Measurements from ENCODE around the gene MMP11.
A peak's percentile ranks its signal among the peaks of the same experiment; 100 is the strongest.

Gene MMP11

DNA sequence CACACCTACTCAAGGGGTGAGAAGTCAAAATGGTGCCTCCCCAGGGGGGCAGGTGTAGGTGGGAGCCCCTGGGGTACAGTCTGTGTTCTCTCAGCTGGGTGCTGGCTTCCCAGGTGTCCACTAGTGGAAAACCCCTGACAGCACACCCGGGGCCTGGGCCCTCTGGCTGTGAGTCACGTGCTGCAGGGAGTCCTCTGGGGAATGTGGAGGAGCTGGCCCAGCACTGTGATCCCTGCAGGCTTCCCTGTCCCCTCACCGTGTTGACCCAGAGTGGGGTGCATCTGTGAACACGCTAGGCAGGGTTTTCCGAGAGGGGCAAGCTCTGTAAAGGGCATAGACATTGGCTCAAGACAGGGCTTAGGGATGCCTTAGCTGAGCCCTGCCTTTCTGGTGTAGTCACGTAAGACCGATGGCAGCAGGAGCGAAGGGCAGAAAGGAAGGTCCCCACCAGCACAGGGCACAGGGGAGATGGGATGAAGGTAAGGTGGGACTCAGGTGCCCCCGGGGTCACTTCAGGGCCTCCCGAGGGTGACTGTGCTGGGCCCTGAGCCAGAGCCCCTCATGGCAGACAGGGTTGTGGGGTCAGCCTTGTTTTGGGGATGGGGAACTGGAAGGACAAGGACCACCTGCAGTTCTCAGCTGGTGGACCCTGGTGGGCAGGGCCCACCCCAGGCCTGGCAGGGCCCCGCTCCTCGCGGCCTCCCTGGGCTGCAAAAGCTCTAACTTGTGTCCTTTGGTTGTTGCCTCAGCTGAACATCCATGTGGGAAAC is 52.0 kb downstream of the MMP11 start:
- H4K8ac ChIP-seq (ENCODE audit: low read depth, low read length): no peak overlapping the region
- peaks cover 14% of the 10 kb centered on the region in 2 experiments for H3K4me1 ChIP-seq (ENCODE audit: control insufficient read depth in 1 of 2, insufficient read depth in 2 of 2, low read length in 2 of 2)
- H3K4me2 ChIP-seq (ENCODE audit: low read length): no peak overlapping the region
- H3K23ac ChIP-seq (ENCODE audit: low read length): no peak overlapping the region
- H3K4ac ChIP-seq (ENCODE audit: low read depth, low read length): no peak overlapping the region
- no peak overlapping the region for H2AK5ac ChIP-seq (ENCODE audit: low read length)
- no peak overlapping the region for H4K12ac ChIP-seq (ENCODE audit: low read depth, low read length)
- no CpG with 5 or more reads among the region's 13 CpGs for WGBS (ENCODE audit: extremely low coverage, insufficient coverage, insufficient read length)
- peaks cover 6% of the 10 kb centered on the region for H3K9me3 ChIP-seq (ENCODE audit: insufficient read depth, low read depth, low read length)
- no peaks in the 10 kb centered on the region for H3K27me3 ChIP-seq (ENCODE audit: insufficient read depth, low read length)
- DNase-seq: peak; percentile 41 to 58
- peaks cover 79 to 82% of the 10 kb centered on the region in 2 experiments for H3K36me3 ChIP-seq (ENCODE audit: control insufficient read depth in 1 of 2, insufficient read depth in 2 of 2, low read length in 2 of 2)
- no peak overlapping the region for H2AFZ ChIP-seq (ENCODE audit: insufficient read depth, low read length, poor library complexity)
- H2BK12ac ChIP-seq (ENCODE audit: low read length): no peak overlapping the region
- no peak overlapping the region for H3K9ac ChIP-seq (ENCODE audit: low read length)
- H3K14ac ChIP-seq (ENCODE audit: low read length): no peak overlapping the region
- H3K4me3 ChIP-seq (ENCODE audit: low read depth, low read length): no peak overlapping the region
- no peak overlapping the region for H3K18ac ChIP-seq (ENCODE audit: low read length)
- H4K91ac ChIP-seq (ENCODE audit: low read depth, low read length): peak overlapping the region; percentile 37
- no peak overlapping the region for H2BK120ac ChIP-seq (ENCODE audit: insufficient read depth, low read length, poor library complexity)
- no peaks in the 10 kb centered on the region for H3K79me2 ChIP-seq (ENCODE audit: control insufficient read depth, insufficient read depth, low read length, poor library complexity)
- no peak overlapping the region for H3K27ac ChIP-seq (ENCODE audit: low read depth, low read length)
- H3K79me1 ChIP-seq (ENCODE audit: low read length): peaks cover 13% of the 10 kb centered on the region
- H2BK5ac ChIP-seq (ENCODE audit: low read depth, low read length, poor library complexity): no peak overlapping the region

DNA sequence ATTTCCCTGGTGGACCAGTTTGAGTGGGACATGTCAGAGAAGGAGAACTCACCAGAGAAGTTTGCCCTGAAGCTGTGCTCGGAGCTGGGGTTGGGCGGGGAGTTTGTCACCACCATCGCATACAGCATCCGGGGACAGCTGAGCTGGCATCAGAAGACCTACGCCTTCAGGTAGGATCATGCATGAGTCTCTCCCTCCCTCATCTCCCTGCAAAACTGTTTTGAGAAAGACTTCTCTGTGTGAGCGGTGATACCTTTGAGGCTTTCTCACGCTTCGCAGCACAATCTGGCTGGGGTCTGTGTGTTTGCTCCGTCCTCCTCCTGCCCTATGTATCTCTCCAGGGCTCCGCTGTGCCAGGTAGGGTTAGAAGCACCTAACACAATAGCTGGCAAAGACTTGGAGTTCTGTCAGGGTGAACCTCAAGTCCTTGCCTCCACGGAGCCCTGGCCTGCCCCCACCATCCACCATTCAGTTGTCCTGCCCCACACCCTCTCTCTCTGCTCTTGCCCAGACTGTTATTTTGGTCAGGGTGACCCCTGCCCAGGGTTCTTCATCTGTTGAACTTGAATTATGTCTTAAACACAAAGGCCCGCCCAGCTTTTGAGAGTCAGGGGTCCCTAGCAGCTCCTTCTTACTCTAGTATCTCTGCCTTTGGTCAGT is 52.7 kb downstream of the MMP11 start:
- Histone ChIP-seq H3K79me2 (ENCODE audit: control insufficient read depth, insufficient read depth, low read length, poor library complexity) (no peaks in the 10 kb centered on the region), H3K9ac (ENCODE audit: low read length) (no peak overlapping the region), H2AK5ac (ENCODE audit: low read length) (no peak overlapping the region), H3K4me1 (ENCODE audit: control insufficient read depth in 1 of 2, insufficient read depth in 2 of 2, low read length in 2 of 2) (peaks cover 14% of the 10 kb centered on the region in 2 experiments), H3K79me1 (ENCODE audit: low read length) (peaks cover 13% of the 10 kb centered on the region), H2BK5ac (ENCODE audit: low read depth, low read length, poor library complexity) (peak overlapping the region; percentile 93), H3K14ac (ENCODE audit: low read length) (peak overlapping the region; percentile 72), H3K4ac (ENCODE audit: low read depth, low read length) (peak overlapping the region; percentile 61), H3K4me2 (ENCODE audit: low read length) (no peak overlapping the region), H3K27me3 (ENCODE audit: insufficient read depth, low read length) (no peaks in the 10 kb centered on the region), H3K23ac (ENCODE audit: low read length) (no peak overlapping the region), H2BK12ac (ENCODE audit: low read length) (peak overlapping the region; percentile 71), H3K36me3 (ENCODE audit: control insufficient read depth in 1 of 2, insufficient read depth in 2 of 2, low read length in 2 of 2) (peaks cover 75 to 81% of the 10 kb centered on the region in 2 experiments), H4K8ac (ENCODE audit: low read depth, low read length) (peak overlapping the region; percentile 68), H3K27ac (ENCODE audit: low read depth, low read length) (no peak overlapping the region), H3K18ac (ENCODE audit: low read length) (peak overlapping the region; percentile 64), H3K9me3 (ENCODE audit: insufficient read depth, low read depth, low read length) (peaks cover 6% of the 10 kb centered on the region), H2BK120ac (ENCODE audit: insufficient read depth, low read length, poor library complexity) (peak overlapping the region; percentile 55), H3K4me3 (ENCODE audit: low read depth, low read length) (no peak overlapping the region), H2AFZ (ENCODE audit: insufficient read depth, low read length, poor library complexity) (no peak overlapping the region), H4K12ac (ENCODE audit: low read depth, low read length) (peak overlapping the region; percentile 64), H4K91ac (ENCODE audit: low read depth, low read length) (peak overlapping the region; percentile 89)
- peak; percentile 30 to 55 for DNase-seq
- no CpG with 5 or more reads among the region's 12 CpGs for WGBS (ENCODE audit: extremely low coverage, insufficient coverage, insufficient read length)

DNA sequence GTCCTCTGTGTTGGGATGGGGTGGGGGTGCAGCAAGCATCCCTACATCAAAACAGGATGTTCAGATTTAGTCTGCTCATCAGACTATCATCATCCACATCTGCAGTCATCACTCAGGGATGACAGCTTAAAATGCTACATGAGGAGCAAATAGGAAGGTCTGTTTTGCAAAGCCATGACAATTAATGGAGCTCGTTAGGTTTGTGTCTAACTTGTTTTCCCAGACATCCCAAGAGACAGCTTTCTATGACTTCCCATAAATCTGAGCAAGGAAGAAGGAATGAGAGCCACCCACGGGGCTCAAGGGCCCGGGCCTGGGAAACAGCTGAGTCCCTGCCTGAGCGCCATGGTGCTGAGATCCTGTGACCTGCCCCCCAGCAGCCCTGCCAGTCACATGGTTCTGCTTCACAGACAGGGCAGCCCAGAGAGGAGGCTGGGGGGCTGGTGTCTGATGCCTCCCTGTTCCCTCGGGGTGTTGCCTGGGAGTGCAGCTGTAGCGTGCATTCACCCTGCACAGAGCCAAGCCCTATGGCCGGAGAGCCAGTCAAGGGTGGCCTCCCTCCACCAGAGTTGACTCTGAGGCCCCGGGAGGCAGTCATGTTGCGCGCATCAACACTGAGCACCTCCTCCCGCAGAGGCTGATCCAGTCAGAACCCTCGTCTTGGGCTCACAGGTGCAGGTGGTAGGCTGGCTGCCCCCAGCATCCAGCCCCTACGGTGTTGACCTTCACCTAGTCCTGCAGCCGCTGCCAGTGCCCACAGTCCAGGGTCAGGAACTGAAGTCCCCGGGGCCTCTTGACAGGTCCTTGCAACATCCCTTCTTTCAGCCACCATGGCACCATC is 54.1 kb downstream of the MMP11 start:
- no peak overlapping the region for H2AFZ ChIP-seq (ENCODE audit: insufficient read depth, low read length, poor library complexity)
- peaks cover 14% of the 10 kb centered on the region in 2 experiments for H3K4me1 ChIP-seq (ENCODE audit: control insufficient read depth in 1 of 2, insufficient read depth in 2 of 2, low read length in 2 of 2)
- peaks cover 6% of the 10 kb centered on the region for H3K9me3 ChIP-seq (ENCODE audit: insufficient read depth, low read depth, low read length)
- no peaks in the 10 kb centered on the region for H3K27me3 ChIP-seq (ENCODE audit: insufficient read depth, low read length)
- H3K4me3 ChIP-seq (ENCODE audit: low read depth, low read length): no peak overlapping the region
- peaks cover 75 to 81% of the 10 kb centered on the region in 2 experiments for H3K36me3 ChIP-seq (ENCODE audit: control insufficient read depth in 1 of 2, insufficient read depth in 2 of 2, low read length in 2 of 2)
- H3K23ac ChIP-seq (ENCODE audit: low read length): no peak overlapping the region
- peak overlapping the region; percentile 12 for H2BK5ac ChIP-seq (ENCODE audit: low read depth, low read length, poor library complexity)
- H3K18ac ChIP-seq (ENCODE audit: low read length): peak overlapping the region; percentile 60
- H2BK120ac ChIP-seq (ENCODE audit: insufficient read depth, low read length, poor library complexity): peak overlapping the region; percentile 36
- H2BK12ac ChIP-seq (ENCODE audit: low read length): peak overlapping the region; percentile 53
- peak overlapping the region; percentile 34 for H3K4ac ChIP-seq (ENCODE audit: low read depth, low read length)
- peak overlapping the region; percentile 32 for H2AK5ac ChIP-seq (ENCODE audit: low read length)
- H4K8ac ChIP-seq (ENCODE audit: low read depth, low read length): peak overlapping the region; percentile 66
- no peak overlapping the region for H3K4me2 ChIP-seq (ENCODE audit: low read length)
- peak overlapping the region; percentile 72 for H4K91ac ChIP-seq (ENCODE audit: low read depth, low read length)
- no CpG with 5 or more reads among the region's 15 CpGs for WGBS (ENCODE audit: extremely low coverage, insufficient coverage, insufficient read length)
- H3K79me1 ChIP-seq (ENCODE audit: low read length): peaks cover 13% of the 10 kb centered on the region
- peak overlapping the region; percentile 49 for H3K14ac ChIP-seq (ENCODE audit: low read length)
- peak in 1 of 2 donors; percentile 45 for DNase-seq
- no peak overlapping the region for H4K12ac ChIP-seq (ENCODE audit: low read depth, low read length)
- no peak overlapping the region for H3K9ac ChIP-seq (ENCODE audit: low read length)
- H3K79me2 ChIP-seq (ENCODE audit: control insufficient read depth, insufficient read depth, low read length, poor library complexity): no peaks in the 10 kb centered on the region
- peak overlapping the region; percentile 10 for H3K27ac ChIP-seq (ENCODE audit: low read depth, low read length)

DNA sequence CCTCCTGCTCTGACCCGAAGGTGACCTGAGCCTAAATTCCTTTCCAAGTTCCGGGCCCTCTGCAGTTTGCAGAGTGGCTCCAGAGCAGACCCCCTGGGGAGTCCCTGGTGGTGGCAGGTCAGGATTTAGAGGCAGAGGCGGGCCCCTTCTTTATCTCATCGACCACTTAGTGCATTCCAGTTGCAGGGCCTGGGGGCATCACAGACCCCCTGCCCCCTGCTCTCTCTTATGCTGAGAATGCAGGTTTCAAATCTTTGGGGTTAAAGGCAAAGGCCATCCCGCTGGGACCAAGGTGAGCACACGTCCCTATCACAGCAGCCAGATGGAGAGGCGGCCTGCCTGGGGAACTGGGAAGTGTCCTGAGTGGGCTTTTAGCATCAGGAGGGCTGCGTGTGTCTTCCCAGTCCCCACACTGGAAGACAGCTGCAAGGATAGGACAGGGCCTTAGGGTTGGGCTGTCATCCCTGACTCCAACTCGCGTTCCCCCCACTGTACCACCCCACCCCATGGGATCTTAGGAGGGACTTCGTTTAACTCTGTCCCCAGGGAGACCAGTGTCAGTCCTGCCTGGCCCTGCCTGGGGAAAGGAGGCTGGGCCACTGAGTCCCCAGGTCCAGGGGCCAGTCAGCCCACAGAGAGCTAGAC is 54.8 kb downstream of the MMP11 start:
- no peak overlapping the region for H2BK5ac ChIP-seq (ENCODE audit: low read depth, low read length, poor library complexity)
- no peak overlapping the region for H4K91ac ChIP-seq (ENCODE audit: low read depth, low read length)
- H3K36me3 ChIP-seq (ENCODE audit: control insufficient read depth in 1 of 2, insufficient read depth in 2 of 2, low read length in 2 of 2): peaks cover 73 to 80% of the 10 kb centered on the region in 2 experiments
- peaks cover 3% of the 10 kb centered on the region for H3K9me3 ChIP-seq (ENCODE audit: insufficient read depth, low read depth, low read length)
- H3K4me1 ChIP-seq (ENCODE audit: control insufficient read depth in 1 of 2, insufficient read depth in 2 of 2, low read length in 2 of 2): peaks cover 14% of the 10 kb centered on the region in 2 experiments
- no CpG with 5 or more reads among the region's 11 CpGs for WGBS (ENCODE audit: extremely low coverage, insufficient coverage, insufficient read length)
- no peak overlapping the region for H3K18ac ChIP-seq (ENCODE audit: low read length)
- no peak overlapping the region for H3K4ac ChIP-seq (ENCODE audit: low read depth, low read length)
- no peak overlapping the region for H3K14ac ChIP-seq (ENCODE audit: low read length)
- no peaks in the 10 kb centered on the region for H3K27me3 ChIP-seq (ENCODE audit: insufficient read depth, low read length)
- no peak overlapping the region for H3K27ac ChIP-seq (ENCODE audit: low read depth, low read length)
- H2AFZ ChIP-seq (ENCODE audit: insufficient read depth, low read length, poor library complexity): no peak overlapping the region
- H3K9ac ChIP-seq (ENCODE audit: low read length): no peak overlapping the region
- H2BK120ac ChIP-seq (ENCODE audit: insufficient read depth, low read length, poor library complexity): no peak overlapping the region
- H3K79me2 ChIP-seq (ENCODE audit: control insufficient read depth, insufficient read depth, low read length, poor library complexity): no peaks in the 10 kb centered on the region
- no peak overlapping the region for H2BK12ac ChIP-seq (ENCODE audit: low read length)
- no peak overlapping the region for H4K8ac ChIP-seq (ENCODE audit: low read depth, low read length)
- H3K23ac ChIP-seq (ENCODE audit: low read length): no peak overlapping the region
- no peak for DNase-seq
- H4K12ac ChIP-seq (ENCODE audit: low read depth, low read length): no peak overlapping the region
- no peak overlapping the region for H3K4me2 ChIP-seq (ENCODE audit: low read length)
- no peak overlapping the region for H3K4me3 ChIP-seq (ENCODE audit: low read depth, low read length)
- peak overlapping the region; percentile 20 for H2AK5ac ChIP-seq (ENCODE audit: low read length)
- H3K79me1 ChIP-seq (ENCODE audit: low read length): peaks cover 13% of the 10 kb centered on the region

All from trophoblast cell (in vitro differentiated cells and primary cell).